DMS153 treated with DMSO at 0.1 percent for 48 hours (cell line): ENCODE results near the gene BNC2.

ENCODE experiments used
- DNase-seq: peaks from one replicate; lab custom pipeline; 2025; ENCODE audit not compliant: unreplicated experiment; lab: John Stamatoyannopoulos, UW

Gene BNC2

DNA sequence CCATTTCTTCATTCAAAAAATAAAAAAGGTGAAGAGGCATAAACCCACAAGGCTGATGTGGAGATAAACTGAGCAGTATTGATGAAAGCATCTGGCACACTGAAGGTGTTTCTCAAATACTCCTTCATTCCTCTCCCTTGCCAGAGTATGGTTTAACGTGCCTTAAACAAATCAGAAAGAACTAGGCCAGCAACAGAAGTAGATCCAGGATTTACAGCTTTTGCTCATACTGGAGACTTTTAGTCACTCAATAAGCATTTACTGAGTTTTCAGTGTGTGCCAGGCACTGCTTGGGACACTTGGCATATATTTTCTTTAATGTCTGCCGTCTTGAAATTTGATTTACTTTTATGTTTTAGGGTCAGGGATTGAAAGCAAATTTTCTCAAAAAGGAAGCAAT is 53.0 kb downstream of the BNC2 start:
- DNase-seq: no peak

DNA sequence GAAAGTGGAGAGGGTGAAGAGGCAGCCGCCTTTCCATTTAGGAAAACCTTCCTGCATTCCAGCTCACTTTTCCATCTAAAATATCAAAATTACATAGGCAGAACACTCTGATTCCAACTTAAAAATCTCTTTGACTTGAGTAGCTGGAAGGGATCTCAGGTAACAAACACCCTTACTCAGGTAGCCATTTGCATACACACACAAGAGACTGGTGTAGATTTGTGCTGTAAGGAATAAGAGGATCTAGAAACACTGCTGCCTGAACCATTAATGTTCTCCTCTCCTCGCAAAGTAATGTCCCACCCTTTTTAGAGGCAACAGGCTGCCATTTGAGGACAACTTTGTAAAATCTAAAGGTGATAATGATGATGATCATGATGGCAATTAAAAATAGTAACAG is 53.5 kb downstream of the BNC2 start:
- DNase-seq: no peak

DNA sequence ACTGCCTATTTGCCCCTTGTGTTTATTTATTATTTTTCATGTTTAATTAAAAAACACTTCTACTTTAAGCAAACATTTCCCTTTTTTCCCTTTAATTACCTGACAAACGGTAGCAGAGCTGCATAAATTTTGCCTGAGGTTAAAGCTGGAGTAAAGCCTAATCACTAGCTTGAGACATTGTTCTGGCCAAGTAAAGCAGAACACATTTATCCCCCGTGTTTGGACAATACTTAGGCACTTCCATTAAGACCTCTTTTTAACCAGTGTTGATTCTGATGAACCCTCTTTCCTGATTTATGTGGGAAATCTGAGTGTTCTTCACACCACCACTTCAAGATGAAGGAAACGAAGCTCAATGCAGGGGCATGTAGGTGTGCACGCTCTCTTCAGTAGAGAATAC is 54.5 kb downstream of the BNC2 start:
- DNase-seq: no peak

DNA sequence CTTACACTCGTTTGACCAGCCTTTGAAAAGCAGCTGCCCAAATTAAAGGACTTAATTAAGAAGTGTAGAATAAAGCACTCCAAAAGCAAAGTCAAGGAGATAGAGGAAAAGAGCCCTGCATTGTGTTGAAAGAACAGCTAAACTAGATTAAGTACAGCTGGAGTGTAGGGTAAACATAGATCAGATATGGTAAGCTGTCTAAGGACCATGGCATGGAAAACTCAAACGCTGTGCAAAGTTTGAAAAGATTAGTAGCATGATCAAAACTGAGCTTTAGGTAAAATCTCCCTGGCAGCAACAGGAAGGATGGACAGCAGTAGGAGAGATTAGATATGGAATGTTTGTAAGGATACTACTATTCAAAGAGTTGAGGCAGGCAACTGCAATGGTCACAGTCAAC is 55.4 kb downstream of the BNC2 start:
- DNase-seq: no peak

DNA sequence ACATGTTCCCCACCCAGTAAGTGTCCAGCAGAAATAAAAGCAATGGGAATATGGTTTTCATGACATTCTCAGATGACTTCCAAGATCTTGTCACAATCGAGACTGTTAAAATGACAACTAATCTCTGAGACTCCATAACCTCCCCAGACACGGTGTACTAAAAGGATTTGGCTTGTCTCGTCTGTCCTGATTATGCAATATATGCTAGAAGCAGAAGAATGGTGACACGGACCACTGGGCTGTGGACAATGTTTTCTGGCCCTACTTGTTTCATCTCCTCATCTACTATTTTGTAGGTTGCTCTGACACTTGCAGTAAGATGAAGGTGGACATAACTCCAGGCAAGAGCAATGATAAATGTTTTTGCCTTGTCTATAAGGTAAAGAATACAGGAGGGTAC is 56.6 kb downstream of the BNC2 start:
- no peak for DNase-seq

DNA sequence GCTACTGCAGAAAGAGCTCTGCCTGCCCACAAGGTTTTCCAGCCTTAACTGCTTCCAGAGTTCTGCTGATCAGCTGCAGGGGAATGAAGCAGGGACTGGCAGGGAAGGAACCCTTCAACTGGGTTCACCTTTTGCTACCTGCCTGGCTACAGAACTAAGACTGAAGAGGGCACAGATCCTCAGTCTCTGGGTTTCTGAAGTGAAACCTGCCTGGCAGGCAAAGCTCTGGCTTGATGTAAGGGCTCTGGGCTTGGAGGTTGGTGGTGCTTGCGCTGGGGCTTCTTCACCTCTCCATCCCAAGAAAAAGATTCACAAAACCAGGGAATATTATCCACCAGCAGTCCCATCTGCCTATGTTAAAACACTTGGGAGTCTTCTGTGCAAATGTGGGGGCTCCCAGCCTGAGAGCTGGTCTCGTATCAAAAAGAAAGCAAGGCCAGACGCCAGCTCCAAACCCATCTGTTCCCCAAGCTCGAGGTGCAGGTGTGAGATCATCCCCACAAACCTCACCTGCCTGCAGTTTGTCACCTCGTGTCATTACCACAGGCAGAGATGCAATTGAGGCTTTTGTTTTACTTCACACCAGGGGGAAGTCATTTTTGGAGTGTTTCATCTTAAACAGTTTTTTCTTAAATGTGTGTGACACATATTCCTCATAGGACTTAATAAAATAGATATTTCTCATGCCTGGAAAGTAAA is 58.3 kb downstream of the BNC2 start:
- no peak for DNase-seq

DNA sequence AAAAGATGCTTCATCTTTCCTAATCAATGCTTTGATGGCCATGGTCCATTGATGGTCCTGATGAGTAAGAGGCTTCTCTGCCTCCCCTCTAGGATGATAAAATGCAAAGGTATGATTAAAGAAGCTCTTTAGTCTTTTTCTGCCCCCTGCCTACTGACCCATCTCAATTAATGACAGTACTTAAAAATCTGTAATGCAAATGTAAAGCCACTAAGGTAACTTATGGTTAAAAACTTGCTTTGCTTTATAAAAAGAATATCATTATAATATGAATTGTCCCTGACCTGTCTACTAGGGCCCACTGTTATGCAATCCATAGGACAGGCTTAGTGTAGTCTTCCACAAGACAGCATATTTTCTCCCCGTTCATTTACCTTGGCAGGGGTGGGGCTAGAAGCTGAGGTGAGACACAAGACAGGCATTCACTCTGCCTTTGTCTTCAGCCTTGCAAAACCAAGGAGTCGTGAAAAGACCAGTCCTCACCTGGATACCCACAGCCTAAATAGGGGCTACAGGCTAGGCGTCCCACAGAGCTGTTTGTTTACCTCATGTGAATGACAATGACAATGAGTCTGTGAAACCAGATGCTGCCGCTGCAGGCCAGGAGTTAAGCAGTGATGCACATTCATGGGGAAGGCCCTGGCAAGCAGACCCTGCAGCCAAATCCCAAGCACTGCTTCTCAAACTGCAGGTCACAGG is 60.4 kb downstream of the BNC2 start:
- DNase-seq: no peak

DNA sequence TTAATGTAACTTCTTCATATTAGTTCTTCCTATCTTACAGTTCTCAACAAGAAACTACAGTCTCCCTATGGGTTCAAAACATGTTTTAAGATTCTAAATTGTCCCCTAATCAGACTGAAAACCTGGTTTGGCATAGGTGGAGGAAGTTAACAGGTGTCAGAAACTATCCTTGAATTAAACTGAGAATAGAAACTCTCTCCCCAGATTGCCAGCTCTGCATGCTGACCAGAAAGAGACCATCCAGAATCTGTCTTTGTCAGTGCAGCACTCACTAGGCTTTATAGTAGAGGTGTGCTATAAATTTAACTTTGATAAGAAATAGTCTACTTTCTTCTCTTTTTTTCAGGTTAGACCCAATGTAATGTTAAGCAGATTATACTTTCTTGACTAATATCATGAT is 63.8 kb downstream of the BNC2 start:
- DNase-seq: no peak

DNA sequence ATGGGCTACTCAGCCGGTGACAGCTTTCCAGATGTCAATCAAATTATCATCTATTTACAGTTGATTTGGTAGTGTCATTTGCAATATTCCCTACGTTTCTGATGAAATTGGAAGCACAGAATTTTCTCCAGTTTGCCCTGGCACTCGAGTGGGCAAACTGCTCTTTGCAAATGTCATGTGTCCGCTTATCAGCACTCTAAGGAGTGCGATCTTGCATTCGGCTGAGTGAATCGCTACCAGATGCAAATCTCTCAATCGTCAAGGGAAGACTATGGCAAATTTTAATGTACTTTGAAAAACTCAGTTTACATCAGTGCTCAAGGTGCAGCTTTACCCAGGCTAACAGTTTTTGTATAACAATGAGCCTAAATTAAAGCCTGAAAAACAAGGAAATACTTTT is 66.8 kb downstream of the BNC2 start:
- DNase-seq: no peak

DNA sequence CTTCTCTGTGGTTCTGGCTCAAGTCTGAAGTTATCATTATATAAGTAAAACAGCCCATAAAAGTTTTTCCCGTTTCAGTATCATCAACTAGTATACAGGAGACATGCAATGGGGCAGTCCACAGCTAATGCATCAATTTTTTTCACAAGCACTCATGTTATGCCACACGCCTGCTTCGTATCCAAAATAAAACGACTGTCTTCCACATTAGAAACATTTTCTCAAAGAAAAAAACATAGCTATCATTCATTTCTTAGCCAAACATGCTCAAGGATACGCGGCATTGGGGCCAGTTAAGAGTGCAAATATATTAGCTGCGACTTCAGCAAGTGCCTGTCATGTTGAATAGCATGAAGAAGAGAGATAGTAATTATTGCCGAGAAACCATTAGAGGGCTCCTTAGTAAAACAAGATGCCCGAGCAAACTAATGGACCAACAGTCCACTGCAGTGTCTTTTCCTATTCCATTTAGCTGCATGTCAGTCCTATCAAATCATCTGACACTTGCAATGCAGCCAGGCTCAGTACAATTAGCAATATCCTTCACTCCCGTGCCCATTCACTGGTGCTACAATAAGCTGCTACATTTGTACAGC is 68.5 kb downstream of the BNC2 start:
- no peak for DNase-seq

DNA sequence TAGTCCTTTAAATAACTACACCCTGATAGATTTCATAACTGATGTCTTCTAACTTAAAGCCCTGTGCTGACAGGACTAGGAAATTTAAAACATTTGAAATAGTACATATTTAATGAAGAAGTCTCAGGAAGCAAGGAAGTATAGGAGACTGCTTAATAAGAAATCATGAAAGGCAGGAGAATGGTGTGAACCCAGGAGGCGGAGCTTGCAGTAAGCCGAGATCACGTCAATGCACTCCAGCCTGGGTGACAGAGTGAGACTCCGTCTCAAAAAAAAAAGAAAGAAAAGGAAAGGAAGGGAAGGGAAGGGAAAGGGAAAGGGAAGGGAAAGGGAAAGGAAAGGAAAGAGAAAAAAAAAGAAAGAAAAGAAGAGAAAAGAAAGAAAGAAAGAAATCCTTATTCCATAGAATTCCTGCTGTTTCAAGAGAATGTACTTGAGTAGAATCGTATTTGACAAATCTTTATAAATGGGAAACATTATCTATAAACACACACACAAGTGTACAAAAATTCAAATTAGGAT is 74.1 kb downstream of the BNC2 start:
- DNase-seq: no peak

DNA sequence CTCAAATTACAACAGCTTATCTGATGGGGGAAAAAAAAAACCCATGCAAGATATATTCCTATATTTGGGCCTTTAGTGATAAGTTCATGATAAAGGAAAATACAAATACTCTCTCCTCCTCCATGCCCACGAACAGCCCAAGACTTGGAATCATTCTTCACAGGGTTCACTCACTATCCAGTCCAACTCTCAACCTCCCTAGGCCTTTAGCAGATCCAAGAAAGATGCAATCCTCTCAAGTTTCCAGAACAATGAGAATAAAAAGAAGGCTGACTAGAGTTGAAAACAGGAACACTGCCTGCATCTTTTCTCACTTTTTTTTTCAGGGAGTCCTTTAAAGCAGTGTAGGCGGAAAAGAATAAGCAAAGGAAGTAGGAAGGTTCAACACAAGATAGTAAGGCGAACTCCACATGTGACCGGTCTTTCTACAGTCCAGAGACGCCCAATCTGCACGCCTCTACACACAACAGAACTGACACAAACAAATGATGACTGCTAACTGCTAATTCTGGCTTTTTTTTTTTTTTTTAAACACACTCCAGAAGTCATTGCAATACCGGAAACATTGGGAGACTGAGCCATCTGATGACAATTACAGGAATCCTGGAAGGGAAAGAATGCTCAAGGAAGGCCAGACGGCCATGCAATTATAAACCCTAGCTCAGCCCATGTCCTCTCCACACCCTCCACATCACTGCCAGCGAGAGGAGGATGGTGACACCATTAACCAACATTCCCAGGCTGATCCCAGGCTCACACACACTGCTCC is 75.4 kb downstream of the BNC2 start:
- no peak for DNase-seq

DNA sequence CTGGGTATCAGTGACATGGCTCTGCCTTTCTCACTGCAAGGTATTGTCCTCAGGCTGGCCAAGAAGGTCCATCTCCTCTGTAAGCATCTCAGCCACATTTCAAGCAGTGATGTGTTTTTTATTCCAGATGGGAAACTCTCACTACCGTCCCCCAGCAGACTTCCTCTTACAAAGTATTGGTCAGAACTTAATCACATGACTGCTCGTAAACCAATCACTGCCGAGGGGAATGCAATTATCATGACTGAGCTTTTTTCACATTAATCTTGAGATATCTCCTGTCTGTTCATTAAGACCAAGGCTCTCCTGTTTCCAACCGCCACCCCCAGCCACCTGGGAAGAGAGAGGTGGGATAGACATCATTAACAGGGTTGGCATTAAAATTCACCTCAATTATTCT is 76.4 kb downstream of the BNC2 start:
- no peak for DNase-seq

DNA sequence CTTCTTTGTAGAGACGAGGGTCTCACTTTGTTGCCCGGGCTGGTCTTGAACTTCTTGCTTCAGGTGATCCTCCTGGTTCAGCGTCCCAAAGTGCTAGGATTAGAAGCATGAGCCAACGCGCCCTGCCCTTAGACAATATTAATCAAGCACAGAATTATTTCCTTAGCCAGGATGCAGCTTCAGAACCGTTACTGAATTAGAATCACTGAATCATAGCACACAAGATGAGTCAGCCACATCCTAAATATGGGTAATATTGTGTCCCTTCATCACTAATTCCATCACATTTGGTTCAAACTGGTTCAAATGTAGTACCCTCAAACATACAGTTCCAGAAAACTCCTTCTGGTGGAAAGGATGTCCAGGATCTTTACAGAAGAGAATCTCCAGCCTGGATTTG is 82.7 kb downstream of the BNC2 start:
- DNase-seq: no peak

DNA sequence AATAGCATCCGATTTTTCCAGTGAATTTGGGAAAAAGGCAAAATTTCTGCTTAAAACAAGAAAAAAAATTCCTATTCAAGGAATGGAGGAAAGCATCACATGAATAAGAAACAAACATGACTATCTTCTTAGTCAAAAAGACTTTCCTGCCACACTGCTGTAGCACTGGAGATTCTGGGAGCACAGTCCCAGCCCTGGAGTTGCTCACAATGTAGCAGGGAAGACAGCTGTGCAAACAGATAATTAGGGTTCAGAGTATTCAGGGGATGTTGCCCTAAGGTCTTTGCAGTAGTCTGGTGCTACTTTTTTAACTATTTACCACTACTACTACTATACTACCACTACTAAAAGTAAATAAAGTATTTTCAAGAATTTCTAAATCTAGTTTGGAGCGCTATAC is 86.5 kb downstream of the BNC2 start:
- DNase-seq: no peak

DNA sequence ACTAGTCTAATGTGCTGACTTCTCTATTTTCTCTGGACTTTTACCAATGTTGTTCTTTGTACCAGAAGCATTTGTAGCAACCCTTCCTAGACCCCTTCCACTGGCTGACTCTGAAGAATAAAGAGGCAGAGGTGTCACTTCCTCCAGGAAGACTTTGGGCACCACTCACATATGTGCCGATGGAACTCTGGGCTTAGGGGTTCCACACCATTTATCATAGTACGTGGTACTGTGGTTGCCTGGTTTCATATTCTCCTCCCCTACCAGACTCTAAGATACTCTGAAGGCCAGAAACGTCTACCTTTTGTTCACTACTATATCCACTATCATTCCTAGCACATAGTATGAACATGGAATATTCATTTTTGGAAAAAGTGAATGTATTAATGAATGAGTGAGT is 88.0 kb downstream of the BNC2 start:
- DNase-seq: no peak

DNA sequence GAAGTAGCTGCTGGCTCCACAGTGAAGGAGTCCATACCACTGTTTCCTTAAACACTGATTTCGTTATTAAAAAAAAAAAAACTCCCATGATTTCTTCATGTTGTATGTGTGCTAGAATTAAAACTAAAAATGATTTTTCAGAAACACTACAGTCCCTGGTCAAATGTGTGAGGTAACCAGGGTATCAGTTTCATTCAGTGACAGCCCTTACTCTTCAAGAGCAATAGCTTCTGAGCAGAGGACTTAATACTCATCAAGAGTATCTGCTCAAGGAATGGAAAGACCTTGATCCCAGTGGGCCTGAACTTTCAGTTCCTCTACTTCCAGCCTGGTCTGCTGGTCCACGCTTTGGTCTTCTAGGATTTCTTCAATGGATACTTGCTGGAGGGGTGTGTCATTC is 95.1 kb downstream of the BNC2 start:
- DNase-seq: no peak

DNA sequence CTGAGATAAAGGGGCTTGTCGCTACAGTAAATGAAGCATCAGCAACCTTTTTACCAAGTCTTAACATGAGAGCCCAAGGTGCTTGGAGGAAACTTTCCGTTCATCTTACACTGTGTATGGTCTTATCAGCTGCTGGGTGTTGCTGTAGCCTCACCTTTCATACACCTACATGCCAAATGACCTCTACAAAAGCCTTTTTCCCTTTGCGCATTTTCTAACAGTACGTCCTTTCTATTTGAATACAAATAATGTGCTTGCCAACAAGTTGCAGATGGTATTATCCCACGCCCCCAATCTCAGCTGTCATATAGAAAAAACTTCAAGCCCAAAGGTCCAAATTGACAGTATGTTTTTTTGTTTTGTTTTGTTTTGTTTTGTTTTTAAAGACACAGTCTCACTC is 96.9 kb downstream of the BNC2 start:
- no peak for DNase-seq

DNA sequence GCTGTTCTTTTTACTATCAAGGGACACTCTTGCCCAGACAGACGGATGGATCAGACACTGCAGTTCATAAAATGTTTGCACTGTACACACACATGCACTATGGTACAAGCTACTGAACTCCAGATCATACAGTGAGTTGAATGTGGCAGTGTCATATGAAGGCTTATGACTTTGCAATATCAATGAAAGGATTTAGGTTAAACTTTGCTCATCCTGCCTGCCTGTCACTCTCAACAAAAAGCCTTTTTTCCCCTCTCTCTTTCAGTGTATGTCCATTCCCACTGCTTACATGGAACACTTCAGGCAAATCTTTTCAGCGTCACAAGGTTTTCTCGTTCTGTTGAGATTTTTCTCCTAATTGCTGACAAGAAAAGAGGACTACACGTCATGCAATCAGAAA is 97.4 kb downstream of the BNC2 start:
- no peak for DNase-seq

DNA sequence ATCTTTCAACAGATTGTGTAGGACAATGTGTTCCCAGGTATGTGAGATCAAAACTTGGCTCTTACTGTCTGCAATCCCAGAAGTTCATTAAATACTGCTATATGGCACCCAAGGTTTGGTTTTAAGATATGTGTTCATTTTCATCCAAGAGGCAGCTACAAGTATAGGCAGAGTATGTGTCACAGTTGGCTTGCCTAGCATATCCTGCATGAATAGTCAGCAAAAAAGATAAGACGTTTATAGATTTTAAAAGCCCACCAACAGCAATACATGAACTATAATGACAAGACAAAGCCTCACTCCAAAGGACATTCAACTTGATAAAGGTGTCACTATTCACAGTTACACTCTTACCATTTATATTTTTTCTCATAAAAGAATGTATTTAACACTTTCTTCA is 99.1 kb downstream of the BNC2 start:
- DNase-seq: no peak

DNA sequence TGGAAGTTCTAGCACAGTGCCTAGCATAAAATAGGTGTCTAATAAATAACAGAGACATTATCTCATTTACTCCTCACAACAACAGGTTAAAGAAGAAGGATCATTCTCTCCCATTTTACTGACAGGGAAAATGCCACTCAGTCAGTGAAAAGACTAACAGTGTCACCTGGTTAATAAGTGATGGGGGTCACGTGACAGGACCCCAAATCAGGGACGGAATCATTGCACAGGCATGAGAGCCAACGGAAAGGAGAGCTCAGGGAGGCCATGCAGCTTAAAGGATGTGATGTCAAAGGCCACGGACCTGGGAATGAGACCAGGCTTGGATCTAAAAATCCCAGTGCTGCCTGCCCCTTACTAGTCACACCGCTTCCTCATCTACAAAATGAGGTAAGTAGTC is 101.2 kb downstream of the BNC2 start:
- DNase-seq: no peak

DNA sequence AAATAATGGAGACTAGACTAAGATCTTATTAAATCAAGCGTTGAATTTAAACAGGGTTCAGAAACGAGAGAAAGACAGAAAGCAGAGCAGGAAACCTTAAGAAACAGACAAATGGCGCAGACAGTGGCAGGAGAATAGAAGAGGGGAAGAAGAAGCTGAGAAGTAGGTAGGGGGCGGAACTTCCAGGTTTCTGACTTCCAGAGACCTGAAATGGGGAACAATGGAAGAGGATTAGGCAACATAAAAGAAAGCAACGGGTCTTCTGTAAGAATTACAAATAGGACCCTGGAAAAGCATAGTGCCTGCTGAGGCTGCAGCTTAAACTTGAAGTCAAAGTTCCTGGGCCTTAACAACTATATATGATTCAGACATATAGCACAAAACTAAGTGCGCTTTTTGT is 101.7 kb downstream of the BNC2 start:
- DNase-seq: no peak
